Inflammatory macrophage (primary cell): ENCODE measurements around the gene CRADD.
"Not testable (repeated sequence)": the region's sequence is repeated elsewhere in the genome, so short reads cannot be mapped to it uniquely, and the experiment has no call there.

Experiments
- DNase-seq, 2 donors: peaks; one replicate each; pipeline ENCODE4 v3.0.0-alpha.2; 2020 to 2022

CRADD gene

DNA sequence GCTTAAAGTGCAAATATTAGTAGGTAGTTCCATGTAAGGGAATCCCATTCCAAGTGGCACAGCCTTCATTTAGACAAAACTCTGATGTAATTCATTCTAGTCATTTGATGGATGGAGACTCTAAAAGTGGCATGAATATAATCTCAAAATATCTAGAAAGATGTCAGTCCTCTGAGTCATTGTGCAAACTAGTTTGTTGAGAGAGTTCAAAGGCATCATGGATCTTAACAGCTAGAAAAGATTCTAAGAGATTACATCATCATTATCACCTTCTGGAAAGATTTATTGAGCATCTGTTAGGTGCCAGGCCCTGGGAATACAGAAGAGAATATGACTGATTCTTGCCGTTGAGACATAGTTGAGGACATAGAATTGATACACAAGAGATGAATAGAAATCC is 30.7 kb downstream of the CRADD start:
- no peak for DNase-seq

DNA sequence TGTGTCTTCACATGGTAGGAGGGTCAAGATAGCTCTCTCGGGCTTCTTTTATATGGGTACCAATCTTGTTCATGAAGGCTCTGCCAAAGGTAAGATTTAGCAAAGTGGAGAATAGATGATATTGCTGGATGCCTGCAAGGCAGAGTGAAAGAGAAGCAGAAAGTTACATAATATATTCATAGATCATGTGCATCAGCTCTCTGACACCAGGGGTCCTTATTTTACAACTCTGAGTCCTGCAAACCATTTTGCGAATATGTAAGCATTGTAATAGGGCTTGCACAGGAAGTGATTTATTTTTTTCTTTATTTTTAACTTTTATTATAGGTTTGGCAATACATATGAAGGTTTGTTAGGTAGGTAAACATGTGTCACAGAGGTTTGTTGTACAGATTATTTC is 31.8 kb downstream of the CRADD start:
- DNase-seq: no peak

DNA sequence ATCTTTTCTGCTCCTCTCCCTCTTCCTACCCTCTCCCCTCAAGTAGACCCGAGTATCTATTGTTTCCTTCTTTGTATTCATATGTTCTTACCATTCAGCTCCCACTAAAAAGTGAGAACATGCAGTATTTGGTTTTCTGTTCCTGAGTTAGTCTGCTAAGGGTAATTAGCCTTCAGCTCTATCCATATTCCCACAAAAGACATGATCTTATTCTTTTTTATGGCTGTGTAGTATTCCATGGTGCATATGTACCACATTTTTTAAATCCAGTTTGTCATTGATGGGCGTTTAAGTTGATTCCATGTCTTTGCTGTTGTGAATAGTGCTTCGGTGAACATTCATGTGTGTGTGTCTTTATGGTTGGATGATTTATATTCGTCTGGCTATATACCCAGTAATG is 32.2 kb downstream of the CRADD start:
- DNase-seq: no peak

DNA sequence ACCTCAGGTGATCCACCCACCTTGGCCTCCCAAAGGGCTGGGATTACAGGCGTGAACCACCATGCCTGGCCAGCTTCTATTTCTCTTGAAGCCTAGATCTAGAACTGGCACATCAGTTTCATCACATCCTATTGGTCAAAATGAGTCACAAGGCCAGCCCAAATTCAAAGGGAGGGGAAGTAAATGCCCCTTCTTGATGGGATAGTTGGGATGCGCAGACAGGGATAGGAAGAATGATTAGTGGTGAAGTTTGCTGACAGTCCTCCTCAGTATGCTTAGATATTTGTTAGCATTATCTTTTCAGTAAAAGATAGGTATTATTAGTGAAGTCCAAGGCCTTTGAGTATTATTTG is 33.4 kb downstream of the CRADD start:
- DNase-seq: no peak

DNA sequence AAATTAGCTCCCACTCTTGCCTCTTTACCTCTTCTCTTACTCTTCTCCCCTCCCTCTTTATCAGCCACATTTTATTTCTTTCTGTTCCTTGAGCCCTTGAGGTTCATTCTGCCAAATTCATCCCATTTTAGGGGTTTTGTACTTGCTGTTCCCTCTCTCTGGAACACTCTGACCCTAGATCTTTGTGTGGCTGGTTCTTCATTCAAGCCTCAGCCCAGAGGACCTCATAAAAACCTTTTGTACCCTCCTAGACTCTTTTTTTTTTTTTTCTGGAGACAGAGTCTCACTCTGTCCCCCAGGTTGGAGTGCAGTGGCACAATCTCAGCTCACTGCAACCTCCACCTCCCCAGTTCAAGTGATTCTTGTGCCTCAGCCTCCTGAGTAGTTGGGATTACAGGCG is 34.3 kb downstream of the CRADD start:
- not testable (repeated sequence) for DNase-seq

DNA sequence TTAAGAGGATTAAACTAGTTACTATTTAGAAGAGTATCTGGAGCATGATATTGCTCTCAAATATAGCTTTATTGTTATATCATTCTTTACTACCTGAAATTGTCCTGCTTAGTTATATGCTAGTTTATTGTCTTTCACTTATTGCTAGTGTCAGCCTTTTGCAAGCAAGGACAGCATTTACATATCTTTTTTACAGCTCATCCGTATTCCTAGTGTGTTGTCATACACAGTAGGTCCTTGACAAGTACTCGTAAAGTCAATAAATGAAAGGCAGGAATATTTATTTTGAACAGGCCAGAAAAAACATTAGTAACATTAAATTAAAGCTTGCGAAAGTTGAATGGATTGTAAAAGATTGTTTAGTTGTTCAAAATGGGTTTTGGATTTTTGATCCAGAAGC is 35.0 kb downstream of the CRADD start:
- no peak for DNase-seq

DNA sequence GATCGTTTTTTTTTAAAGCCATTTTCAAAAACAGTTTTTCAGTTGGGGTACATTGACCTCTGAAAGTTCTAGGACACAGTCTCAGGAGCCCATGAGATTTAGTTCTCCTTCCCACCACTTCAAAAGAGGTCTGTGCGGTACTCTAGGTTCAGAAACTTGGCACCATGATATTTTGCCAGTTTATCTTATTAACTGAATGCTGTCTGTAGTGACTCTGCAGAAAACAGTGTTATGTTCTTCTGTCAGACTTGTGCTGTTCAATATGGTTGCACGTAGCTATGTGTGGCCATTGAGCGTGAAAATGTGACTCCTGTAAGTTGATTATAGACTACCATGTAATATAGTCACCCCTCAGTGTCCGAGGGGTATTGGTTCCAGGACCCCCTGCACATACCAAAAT is 35.9 kb downstream of the CRADD start:
- DNase-seq: no peak

DNA sequence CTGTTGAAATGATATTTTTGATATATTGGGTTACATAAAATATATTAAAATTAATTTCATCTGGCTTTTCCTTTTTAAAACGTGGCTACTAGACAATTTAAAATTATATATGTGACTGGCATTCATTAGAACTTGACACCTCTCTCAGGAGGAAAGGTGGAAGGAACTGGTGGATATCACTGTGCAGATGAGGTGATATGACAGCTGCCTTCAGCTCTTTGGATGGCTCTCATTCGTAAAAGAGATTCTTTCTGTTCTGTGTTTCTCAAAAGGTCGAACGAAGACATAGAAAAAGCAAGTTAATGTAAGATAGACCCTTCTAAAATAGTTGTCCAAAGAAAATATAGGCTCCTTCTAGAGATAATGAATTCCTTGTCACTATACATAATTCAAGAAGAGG is 36.6 kb downstream of the CRADD start:
- DNase-seq: no peak

DNA sequence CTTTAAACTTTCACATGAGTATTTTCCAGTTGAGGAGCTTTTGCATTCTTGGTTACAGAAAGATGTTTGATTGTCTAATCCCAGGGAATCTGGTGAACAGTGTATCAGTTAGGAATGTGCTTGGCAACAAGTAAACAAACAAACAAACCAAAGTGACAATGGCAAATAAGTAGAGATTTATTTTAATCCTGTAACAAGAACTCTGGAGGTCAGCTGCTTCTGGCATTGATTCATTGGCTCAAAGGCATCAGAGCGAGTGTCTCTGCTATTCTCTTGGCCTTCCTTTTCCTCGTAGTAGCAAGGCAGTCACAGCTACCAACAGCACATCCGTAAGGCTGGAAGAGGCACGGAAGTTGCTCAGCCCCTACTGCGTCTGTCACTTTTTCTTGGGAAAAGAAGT is 37.2 kb downstream of the CRADD start:
- no peak for DNase-seq

DNA sequence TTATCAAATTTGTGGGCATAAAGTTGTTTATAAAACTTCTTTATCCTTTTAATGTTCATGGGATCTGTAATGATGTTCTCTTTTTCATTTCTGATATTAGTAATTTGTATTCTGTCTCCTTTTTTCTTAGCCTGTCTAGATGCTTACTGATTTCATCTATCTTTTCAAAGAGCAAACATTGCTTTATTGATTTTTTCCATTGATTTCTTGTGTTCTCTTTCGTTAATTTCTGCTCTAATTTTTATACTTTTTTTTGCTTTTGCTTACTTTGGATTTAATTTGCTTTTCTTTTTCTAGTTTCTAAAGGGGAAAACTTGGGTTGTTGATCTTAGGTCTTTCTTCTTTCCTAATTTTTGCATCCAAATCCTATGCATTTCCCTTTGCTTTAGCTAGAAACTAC is 42.5 kb downstream of the CRADD start:
- no peak for DNase-seq

DNA sequence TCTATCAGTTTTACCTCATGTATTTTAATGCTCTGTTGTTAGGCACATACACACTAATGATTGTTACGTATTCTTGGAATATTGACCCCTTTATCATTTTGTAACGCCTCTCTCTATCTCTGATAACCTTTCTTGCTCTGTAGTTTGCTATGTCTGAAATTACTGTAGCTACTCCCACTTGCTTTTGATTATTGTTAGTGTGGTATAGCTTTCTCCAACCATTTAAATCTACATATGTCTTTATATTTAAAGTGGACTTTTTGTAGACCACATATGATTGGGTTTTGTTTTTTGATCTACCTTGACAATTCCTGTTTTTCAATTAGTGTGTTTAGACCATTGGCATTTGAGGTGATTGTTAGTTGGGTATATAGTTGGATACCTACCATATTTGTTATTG is 43.4 kb downstream of the CRADD start:
- DNase-seq: no peak

DNA sequence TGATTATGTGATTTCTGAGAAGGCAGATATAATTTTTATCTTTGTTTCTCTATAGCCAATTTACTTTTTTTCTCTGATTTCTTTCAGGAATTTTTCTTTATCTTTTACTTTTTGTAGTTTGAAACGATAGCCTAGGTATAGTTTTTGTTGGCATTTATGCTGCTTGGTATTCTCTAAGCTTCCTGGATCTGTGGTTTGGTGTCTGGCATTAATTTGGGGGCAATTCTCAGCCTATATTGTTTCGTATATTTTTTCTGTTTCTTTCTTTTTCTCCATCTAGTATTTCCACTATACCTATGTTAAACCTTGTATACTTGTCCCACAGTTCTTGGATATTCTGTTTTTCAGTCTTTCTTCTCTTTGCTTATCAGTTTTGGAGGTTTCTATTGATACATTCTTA is 45.0 kb downstream of the CRADD start:
- no peak for DNase-seq

DNA sequence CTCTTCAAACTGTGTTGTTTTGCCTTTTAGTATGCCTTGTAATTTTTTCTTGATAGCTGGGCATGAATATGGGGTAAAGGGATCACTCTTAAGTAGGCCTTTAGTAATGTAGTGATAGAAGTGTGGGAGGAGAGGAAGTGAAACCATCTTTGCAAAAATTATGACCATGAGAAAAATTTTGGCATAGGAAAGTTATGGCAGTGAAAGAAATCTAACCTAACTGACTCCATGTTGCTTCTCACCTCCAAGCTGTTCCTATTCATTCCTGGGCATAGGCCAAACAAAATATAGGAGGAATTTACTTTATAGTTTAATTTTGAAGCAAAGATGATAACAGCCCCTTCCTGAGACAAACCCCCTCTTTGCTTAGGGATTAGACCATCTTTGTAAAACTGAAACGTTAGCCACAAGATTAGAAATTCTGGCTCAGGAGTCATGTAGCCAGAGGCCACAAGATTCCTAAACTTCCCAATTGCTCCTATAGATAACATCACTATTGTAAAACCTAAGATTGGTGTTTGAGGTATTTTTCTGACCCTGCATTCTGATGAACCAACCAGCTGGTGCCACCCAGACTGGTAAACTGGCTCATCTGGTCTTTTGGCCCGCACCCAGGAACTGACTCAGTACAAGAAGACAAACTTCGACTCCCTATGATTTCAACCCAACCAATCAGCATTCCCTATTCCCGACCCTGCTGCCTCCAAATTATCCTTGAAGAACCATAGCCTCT is 45.8 kb downstream of the CRADD start:
- DNase-seq: peak; percentile 30 to 53

DNA sequence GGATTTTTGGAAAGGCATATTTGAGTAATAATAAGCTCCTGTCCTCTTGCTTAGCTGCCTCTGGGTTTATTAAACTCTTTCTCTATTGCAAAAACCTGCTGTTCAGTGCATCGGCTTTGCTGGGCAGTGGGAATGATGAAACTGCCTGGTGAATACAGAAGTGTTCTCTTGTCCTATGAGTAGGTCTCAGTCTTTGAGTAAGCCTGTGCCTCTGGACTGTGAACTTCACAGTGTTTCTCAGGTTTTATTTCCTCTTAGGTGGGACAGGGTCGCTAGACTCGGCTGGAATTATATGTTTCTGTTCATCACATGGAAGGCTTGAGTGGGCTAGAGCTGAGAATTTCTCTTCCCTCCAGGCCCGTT is 46.4 kb downstream of the CRADD start:
- DNase-seq: peak; percentile 24 to 31

DNA sequence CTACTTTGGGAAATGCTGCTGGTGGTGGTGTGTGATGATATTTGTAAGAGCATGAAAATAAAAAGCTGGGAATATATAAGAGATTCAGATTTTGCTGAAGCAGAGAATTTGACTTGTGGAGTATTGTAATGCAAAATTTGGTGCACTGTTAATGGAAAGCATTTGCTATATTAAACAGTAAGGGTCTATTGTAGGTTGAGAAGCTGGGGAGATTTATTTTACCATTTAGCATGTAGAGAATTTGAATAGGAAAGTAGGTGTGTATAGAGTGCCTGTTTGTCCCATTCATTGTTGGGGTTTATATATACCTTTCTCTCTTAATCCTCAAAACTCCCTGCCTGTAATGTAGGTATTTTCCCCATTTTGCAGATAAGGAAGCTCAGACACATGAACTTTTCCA is 48.4 kb downstream of the CRADD start:
- no peak for DNase-seq

DNA sequence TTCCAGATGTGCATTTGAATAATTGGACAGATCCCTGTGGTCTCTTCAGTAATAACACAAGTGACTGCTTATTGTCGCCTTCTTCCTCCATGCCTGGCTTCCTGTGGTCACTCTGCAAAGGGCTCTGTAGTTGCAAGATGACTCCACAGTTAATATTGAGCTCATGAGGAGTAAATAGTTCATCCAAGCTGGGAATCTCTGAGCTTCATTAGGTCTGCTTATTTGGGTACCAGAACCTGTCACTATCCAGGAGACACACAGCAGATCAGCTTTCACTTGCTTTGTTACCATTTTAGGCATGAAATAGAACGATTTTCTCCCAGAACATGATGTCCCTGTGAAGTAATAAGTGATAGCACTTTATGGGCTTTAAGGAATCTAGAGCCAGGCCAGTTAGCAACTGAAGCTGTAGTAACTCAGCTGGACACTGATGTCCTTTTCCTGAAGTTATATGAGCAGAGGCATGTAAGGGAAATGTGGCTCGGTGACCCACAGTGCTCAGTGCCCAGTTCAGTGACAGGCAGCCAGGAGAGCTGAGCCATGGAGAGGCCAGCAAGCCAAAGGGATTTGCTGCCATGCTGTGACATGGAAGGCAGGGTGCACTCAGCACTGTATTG is 50.1 kb downstream of the CRADD start:
- DNase-seq: no peak

DNA sequence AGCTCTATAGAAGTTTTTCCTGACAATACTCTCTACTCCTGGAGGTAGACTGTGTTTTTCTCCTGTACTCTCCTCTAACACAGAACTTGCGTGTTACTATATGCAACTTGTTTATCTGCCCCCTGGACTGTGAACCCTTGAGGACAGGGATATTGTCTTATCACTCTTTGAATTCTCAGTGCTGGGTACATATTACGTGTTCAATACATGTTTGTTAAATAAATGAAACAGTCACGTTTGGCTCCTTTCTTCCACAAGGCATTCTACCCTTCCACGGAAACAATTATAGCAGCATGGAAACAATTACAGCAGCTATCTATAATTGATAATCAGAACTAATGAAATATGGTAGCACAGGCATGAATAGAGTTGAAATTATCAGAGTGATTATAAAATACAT is 50.7 kb downstream of the CRADD start:
- DNase-seq: no peak

DNA sequence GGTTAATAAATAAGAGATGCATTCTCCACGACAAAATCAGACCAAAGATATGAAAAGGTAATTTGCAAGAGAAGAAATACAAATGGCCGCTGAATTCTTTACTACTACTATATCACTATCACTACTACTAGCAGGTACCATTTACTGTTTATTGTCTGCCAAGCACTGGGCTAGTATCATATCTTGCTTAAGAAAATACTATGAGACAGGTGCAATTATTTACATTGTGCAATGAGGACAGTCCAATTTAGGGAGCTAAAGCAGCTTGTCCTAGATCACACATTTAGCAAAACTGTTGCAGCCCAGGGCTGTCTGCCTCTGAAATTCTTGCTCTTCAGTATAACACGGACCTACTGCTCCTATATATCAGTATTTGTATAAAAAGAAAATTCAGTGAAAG is 52.8 kb downstream of the CRADD start:
- no peak for DNase-seq

DNA sequence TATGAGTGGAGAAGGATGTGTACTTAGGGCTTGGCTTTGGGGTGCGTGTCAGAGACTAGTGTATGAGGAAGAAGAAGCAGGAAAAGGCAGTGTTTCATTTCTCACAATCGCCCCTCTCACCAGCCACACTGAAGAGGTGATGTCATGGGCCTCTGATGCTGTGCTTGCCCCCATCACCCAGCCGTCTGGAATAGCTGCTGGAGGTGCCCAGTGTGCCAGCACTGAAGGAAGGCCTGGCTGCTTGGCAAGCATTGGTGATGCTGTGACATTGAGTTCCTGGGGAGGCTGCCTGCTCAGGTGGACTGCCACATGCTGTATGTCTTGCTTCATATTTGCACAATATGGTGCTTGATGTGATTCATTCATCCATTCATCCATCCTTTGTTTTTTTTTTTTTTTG is 56.2 kb downstream of the CRADD start:
- DNase-seq: peak in 1 of 2 donors; percentile 12

DNA sequence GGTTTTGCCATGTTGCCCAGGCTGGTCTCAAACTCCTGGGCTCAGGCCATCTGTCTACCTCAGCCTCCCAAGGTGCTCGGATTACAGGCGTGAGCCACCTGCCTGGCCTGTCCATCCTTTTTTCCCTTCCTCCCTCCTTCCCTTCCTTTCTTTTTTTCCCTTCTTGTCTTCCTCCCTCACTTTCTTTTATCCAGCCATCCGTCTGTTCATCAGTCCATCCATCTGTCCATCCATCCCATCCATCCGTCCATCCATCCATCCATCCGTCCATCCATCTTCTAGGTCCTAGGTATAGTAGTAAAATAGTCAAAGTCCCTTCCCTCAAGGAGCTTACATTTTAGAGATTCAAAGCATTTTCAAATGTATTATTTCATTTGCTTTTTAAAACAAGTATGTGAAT is 56.8 kb downstream of the CRADD start:
- DNase-seq: no peak

DNA sequence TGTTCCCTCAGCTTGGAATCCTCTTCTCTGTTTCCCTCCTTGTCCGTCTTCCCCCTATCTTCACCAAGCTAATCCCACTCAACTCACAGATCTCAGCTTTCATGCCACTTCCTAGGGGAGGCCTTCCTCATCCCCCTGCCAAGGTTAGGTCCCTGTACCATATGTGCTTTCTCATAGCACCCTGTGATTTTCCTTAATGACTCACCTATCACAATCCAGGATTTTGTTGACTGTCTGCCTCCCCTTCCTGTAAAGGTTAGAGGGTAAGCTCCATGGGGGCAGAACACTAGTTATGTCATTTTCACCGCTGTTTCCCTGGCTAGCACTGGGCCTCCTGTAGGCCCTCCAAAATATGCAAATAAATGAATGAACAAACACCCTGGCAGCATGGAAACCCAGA is 57.6 kb downstream of the CRADD start:
- DNase-seq: no peak

DNA sequence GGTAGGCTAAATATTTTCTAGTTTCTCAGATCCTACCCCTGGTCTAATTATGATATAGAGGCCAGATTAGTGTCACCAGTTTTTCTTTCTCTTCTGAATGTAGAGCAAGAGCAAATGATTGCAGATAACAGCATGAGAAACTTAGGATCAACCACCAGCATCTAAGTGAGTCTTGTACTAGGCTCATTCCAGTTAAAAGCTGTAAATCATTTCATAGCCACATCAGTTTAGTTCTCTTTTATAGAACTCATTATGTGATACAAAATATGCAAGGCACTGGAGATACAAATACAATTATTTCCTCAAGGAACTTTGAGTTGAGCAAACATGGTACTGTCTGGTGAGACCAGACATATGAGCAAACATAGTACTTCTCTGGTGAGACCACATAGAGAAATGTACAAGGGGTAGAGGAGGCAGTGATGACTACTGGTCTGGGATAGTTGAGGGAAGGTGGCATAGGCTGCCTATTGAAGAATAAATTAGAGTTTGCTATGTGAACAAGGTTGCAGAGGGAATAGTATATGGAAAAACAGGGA is 59.5 kb downstream of the CRADD start:
- no peak for DNase-seq

DNA sequence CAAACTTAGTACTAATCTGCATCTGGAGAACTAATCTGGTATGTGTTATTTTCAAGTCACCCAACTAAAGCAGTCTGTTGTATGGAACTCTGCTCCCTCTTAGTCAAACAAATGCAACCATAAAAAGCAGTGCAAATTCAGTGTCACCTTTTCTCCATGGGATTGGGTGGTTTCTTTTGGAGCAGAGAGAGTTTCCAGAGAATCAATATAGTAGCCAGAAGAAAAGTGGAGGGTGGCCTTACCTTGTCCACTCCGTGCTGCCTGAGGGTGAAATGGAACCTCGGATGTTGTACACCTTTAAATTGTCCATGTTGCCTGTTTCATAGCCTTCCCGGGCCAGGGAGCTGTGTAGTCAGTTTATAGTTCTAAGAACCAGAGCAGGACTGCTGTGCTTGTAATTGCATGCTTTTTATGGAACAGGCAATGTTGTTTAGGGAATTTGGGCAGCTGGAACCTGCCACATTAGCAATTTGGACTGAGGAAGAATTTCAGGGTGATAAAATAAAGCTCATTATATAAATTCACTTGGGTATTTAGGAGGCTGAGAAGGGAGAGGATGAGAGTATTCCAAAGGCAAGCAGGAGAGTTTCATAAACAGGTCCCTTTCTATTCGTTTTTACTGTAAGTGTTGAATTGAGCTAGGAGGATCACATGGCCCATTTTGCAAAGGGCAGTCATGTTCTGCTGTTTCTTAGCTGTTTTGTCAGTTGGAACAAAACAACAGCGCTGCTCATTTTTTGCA is 60.5 kb downstream of the CRADD start:
- no peak for DNase-seq
